GM12878 (cell line): ENCODE results near the gene ADAMTS19. TPM values are rescaled to one million over a fixed set of nuclear protein-coding genes. Genes with fewer than 3 reads are reported as not detected.

ENCODE experiments used
- BHLHE40 ChIP-seq, 2 experiments: fragments of 450-650 bp in 1 of 2; IDR thresholded peaks; 2 replicates each; pipeline ENCODE4 v1.6.1; 2011 to 2017; ENCODE audit warnings: low read depth in 2 of 2, borderline replicate concordance in 1 of 2, improper control_type of control experiment in 1 of 2, low read length in 1 of 2, mild to moderate bottlenecking in 1 of 2
- CHD2 ChIP-seq: IDR thresholded peaks from 2 replicates; pipeline ENCODE4 v1.6.1; 2011; ENCODE audit warnings: low read depth, low read length, improper control_type of control experiment, borderline replicate concordance
- MLLT1 ChIP-seq: fragments of 450-650 bp; IDR thresholded peaks from 2 replicates; pipeline ENCODE4 v1.6.1; 2016; ENCODE audit warnings: mild to moderate bottlenecking
- RUNX3 ChIP-seq: IDR thresholded peaks from 2 replicates; pipeline ENCODE4 v1.6.1; 2012; ENCODE audit warnings: low read length, inconsistent platforms
- SIN3A ChIP-seq: IDR thresholded peaks from 2 replicates; pipeline ENCODE4 v1.6.1; 2012; ENCODE audit warnings: low read depth, low read length, improper control_type of control experiment
- WRNIP1 ChIP-seq: IDR thresholded peaks from 2 replicates; pipeline ENCODE4 v1.6.1; 2011; ENCODE audit warnings: low read depth, low read length, improper control_type of control experiment, borderline replicate concordance
- ZSCAN29 ChIP-seq: fragments of 450-650 bp; IDR thresholded peaks from 2 replicates; pipeline ENCODE4 v1.6.1; 2017; ENCODE audit warnings: mild to moderate bottlenecking, moderate library complexity
- polyA plus RNA-seq, 11 experiments: library from polyadenylated mRNA; depleted of rRNA in 4 of 11; unstranded in 6 of 11; stranded (reverse) in 5 of 11; fragments of >200 nt; fragmentation: Nextera tagmentation in 4 of 11; fragmentation: Illumina TruSeq in 1 of 11; extraction: Ambion mirVana in 4 of 11; extraction: Trizol in 1 of 11; gene quantifications; 1 replicate in 1 of 11; 2 replicates in 10 of 11; pipeline versions ENCODE4 v1.2.1 to v1.2.3, GENCODE V29; 2011 to 2016; ENCODE audit warnings: inconsistent platforms in 2 of 11, missing spikeins in 2 of 11, low read depth in 1 of 11
- total RNA-seq, 4 experiments: library from RNA; depleted of rRNA in 3 of 4; stranded (reverse); fragments of >200 nt in 3 of 4; fragmentation: Illumina TruSeq in 1 of 4; extraction: Trizol in 1 of 4; gene quantifications; 2 replicates each; pipeline versions ENCODE4 v1.2.1 to v1.2.3, GENCODE V29; 2013 to 2021
- TF ChIP-seq, protein P1 (sequence below): fragments of 450-650 bp; IDR thresholded peaks from 2 replicates; pipeline ENCODE4 v1.6.1; 2016; ENCODE audit warnings: mild to moderate bottlenecking, moderate library complexity, borderline replicate concordance
- TF ChIP-seq, protein P2 (sequence below): fragments of 450-650 bp; IDR thresholded peaks from 2 replicates; pipeline ENCODE4 v1.6.1; 2017; ENCODE audit warnings: mild to moderate bottlenecking

ADAMTS19 gene
- total and polyA plus RNA-seq, 10 of the 15 experiments (the other 5 are each of a cell fraction or from before 2014, with no cell fraction given), result not detected

- TF ChIP-seq, protein P1, sequence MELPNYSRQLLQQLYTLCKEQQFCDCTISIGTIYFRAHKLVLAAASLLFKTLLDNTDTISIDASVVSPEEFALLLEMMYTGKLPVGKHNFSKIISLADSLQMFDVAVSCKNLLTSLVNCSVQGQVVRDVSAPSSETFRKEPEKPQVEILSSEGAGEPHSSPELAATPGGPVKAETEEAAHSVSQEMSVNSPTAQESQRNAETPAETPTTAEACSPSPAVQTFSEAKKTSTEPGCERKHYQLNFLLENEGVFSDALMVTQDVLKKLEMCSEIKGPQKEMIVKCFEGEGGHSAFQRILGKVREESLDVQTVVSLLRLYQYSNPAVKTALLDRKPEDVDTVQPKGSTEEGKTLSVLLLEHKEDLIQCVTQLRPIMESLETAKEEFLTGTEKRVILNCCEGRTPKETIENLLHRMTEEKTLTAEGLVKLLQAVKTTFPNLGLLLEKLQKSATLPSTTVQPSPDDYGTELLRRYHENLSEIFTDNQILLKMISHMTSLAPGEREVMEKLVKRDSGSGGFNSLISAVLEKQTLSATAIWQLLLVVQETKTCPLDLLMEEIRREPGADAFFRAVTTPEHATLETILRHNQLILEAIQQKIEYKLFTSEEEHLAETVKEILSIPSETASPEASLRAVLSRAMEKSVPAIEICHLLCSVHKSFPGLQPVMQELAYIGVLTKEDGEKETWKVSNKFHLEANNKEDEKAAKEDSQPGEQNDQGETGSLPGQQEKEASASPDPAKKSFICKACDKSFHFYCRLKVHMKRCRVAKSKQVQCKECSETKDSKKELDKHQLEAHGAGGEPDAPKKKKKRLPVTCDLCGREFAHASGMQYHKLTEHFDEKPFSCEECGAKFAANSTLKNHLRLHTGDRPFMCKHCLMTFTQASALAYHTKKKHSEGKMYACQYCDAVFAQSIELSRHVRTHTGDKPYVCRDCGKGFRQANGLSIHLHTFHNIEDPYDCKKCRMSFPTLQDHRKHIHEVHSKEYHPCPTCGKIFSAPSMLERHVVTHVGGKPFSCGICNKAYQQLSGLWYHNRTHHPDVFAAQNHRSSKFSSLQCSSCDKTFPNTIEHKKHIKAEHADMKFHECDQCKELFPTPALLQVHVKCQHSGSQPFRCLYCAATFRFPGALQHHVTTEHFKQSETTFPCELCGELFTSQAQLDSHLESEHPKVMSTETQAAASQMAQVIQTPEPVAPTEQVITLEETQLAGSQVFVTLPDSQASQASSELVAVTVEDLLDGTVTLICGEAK, result no peak
- no peak for TF ChIP-seq ZSCAN29
- TF ChIP-seq, protein P2, sequence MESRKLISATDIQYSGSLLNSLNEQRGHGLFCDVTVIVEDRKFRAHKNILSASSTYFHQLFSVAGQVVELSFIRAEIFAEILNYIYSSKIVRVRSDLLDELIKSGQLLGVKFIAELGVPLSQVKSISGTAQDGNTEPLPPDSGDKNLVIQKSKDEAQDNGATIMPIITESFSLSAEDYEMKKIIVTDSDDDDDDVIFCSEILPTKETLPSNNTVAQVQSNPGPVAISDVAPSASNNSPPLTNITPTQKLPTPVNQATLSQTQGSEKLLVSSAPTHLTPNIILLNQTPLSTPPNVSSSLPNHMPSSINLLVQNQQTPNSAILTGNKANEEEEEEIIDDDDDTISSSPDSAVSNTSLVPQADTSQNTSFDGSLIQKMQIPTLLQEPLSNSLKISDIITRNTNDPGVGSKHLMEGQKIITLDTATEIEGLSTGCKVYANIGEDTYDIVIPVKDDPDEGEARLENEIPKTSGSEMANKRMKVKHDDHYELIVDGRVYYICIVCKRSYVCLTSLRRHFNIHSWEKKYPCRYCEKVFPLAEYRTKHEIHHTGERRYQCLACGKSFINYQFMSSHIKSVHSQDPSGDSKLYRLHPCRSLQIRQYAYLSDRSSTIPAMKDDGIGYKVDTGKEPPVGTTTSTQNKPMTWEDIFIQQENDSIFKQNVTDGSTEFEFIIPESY, result no peak
- no peak for TF ChIP-seq SIN3A
- no peak for TF ChIP-seq BHLHE40 (IDR thresholded peaks at IDR 0.05; ENCODE audit: borderline replicate concordance in 1 of 2, low read depth in 2 of 2, low read length in 1 of 2)
- no peak for TF ChIP-seq RUNX3
- TF ChIP-seq WRNIP1, result no peak
- no peak for TF ChIP-seq CHD2
- no peak for TF ChIP-seq MLLT1
Observed at GRCh38 chr5:129474544-129474943, 14.4 kb downstream of the ADAMTS19 start (continued).
